Natural killer cell (primary cell): ENCODE measurements around the gene ALOXE3. TPM values are rescaled to one million over a fixed set of nuclear protein-coding genes. Genes with fewer than 3 reads are reported as not detected.

Source experiments
- ATAC-seq, 3 donors: fragments of 150-1000 bp in 2 of 3; fragments of 200-7000 bp in 1 of 3; cut with Tn5 transposase; 1 replicate in 1 of 3; 2 replicates in 2 of 3; pipeline ENCODE4 v1.10.0; 2021; ENCODE audit warnings: mild to moderate bottlenecking in 2 of 3, moderate library complexity in 2 of 3
- DNase-seq, 2 donors: peaks; one replicate each; pipeline versions ENCODE4 v3.0.0 to v3.0.0-alpha.2; 2013 to 2021; ENCODE audit warnings: mixed read lengths in 1 of 2
- H3K27ac ChIP-seq: one replicate; pipeline ENCODE4 v1.5.1; 2013; ENCODE audit warnings: mild to moderate bottlenecking, low read length
- H3K27me3 ChIP-seq: one replicate; pipeline ENCODE4 v1.6.1; 2013; ENCODE audit warnings: low read length; ENCODE audit not compliant: control insufficient read depth, insufficient read depth
- H3K36me3 ChIP-seq: one replicate; pipeline ENCODE4 v1.6.1; 2013; ENCODE audit warnings: low read length; ENCODE audit not compliant: control insufficient read depth, insufficient read depth
- H3K4me1 ChIP-seq: one replicate; pipeline ENCODE4 v1.6.1; 2013; ENCODE audit warnings: low read length; ENCODE audit not compliant: control insufficient read depth, insufficient read depth
- H3K4me3 ChIP-seq: one replicate; pipeline ENCODE4 v1.5.1; 2013; ENCODE audit warnings: low read length
- H3K9me3 ChIP-seq: one replicate; pipeline ENCODE4 v1.6.1; 2013; ENCODE audit warnings: low read length; ENCODE audit not compliant: control insufficient read depth, insufficient read depth
- H3K27ac Mint-ChIP-seq, 2 donors: one replicate each; pipeline ENCODE4 v1.8.0; 2022; ENCODE audit warnings: mild to moderate bottlenecking in 2 of 2, mixed read lengths in 2 of 2, moderate library complexity in 1 of 2
- H3K27me3 Mint-ChIP-seq, 2 donors: one replicate each; pipeline ENCODE4 v1.8.0; 2022; ENCODE audit warnings: low read depth in 2 of 2, mixed read lengths in 2 of 2
- H3K36me3 Mint-ChIP-seq: one replicate; pipeline ENCODE4 v1.8.0; 2022; ENCODE audit warnings: mixed read lengths
- H3K4me1 Mint-ChIP-seq, 2 donors: one replicate each; pipeline ENCODE4 v1.8.0; 2022; ENCODE audit warnings: mixed read lengths in 2 of 2
- H3K4me3 Mint-ChIP-seq: one replicate; pipeline ENCODE4 v1.8.0; 2022; ENCODE audit warnings: mild to moderate bottlenecking, moderate library complexity, mixed read lengths
- H3K9me3 Mint-ChIP-seq, 2 donors: one replicate each; pipeline ENCODE4 v1.8.0; 2022; ENCODE audit warnings: mixed read lengths in 2 of 2
- CTCF ChIP-seq: fragments of 200-600 bp; IDR thresholded peaks from one replicate; pipeline ENCODE4 v1.8.0; 2022; ENCODE audit warnings: antibody characterized with exemption
- WGBS: methylation state at CpG from one replicate; pipeline ENCODE4 v1.1.7; 2013; ENCODE audit warnings: missing lambda C conversion rate; ENCODE audit not compliant: insufficient coverage; 5-methylcytosine and 5-hydroxymethylcytosine counted together
- intact Hi-C: fragments of 100-400 bp; cut with micrococcal nuclease; formaldehyde crosslinking; loops from one replicate; pipeline ENCODE4 v1.14.2; 2022
- total RNA-seq, 4 donors: library from RNA; stranded (reverse); fragments of 120-200 nt in 1 of 4; gene quantifications; one replicate each; pipeline versions ENCODE4 v1.2.3 to v1.2.4, GENCODE V29; 2013 to 2022

Gene ALOXE3
- total RNA-seq, 3 donors from 2014 or later (not counting 1 experiment from before 2014, with no cell fraction given) = not detected

- no peak overlapping the region for H3K27ac ChIP-seq
- Mint-ChIP-seq H3K27ac (no peak overlapping the region), H3K9me3 (no peaks in the 10 kb centered on the region), H3K36me3 (peaks cover 12% of the 10 kb centered on the region), H3K4me3 (no peak overlapping the region), H3K4me1 (peaks cover 38% of the 10 kb centered on the region in 2 donors), H3K27me3 (peaks cover 50 to 53% of the 10 kb centered on the region in 2 donors)
- peaks cover 36% of the 10 kb centered on the region for H3K4me1 ChIP-seq
- peak in 1 of 2 donors; percentile 30 for DNase-seq
- peaks cover 38% of the 10 kb centered on the region for H3K27me3 ChIP-seq
- ATAC-seq = no peak
- intact Hi-C loops = loop anchor here (5.0 kb wide), 1 partner anchor 34 kb away; no protein-coding TSS in a partner anchor
- 59% methylated on average over 18 of the region's 18 CpGs for WGBS
- no peaks in the 10 kb centered on the region for H3K9me3 ChIP-seq
- H3K4me3 ChIP-seq = no peak overlapping the region
- H3K36me3 ChIP-seq = no peaks in the 10 kb centered on the region
- TF ChIP-seq CTCF = no peak
These were observed 1.5 kb downstream of the ALOXE3 start for GRCh38 chr17:8116776-8117175.

GRCh38 chr17:8110907-8111306 is 7.4 kb downstream of the ALOXE3 start:
- Histone ChIP-seq H3K4me3 (no peak overlapping the region), H3K27me3 (peaks cover 35% of the 10 kb centered on the region), H3K27ac (no peak overlapping the region), H3K9me3 (no peaks in the 10 kb centered on the region), H3K4me1 (peaks cover 9% of the 10 kb centered on the region), H3K36me3 (no peaks in the 10 kb centered on the region)
- TF ChIP-seq CTCF = no peak
- Mint-ChIP-seq H3K4me3 (no peak overlapping the region), H3K27ac (no peak overlapping the region), H3K9me3 (no peaks in the 10 kb centered on the region), H3K36me3 (no peaks in the 10 kb centered on the region), H3K27me3 (peaks cover 44 to 50% of the 10 kb centered on the region in 2 donors), H3K4me1 (peaks cover 0 to 3% of the 10 kb centered on the region in 2 donors)
- 96% methylated on average over 6 of the region's 6 CpGs for WGBS
- ATAC-seq = no peak
- DNase-seq = no peak
- intact Hi-C loops = loop anchor here (2.0 kb wide), 1 partner anchor 50 kb away; no protein-coding TSS in a partner anchor

GRCh38 chr17:8110456-8110804 is 7.9 kb downstream of the ALOXE3 start:
- no peaks in the 10 kb centered on the region for H3K36me3 Mint-ChIP-seq
- H3K9me3 ChIP-seq = no peaks in the 10 kb centered on the region
- WGBS = 21% methylated on average over 10 of the region's 10 CpGs
- H3K27me3 ChIP-seq = peaks cover 30% of the 10 kb centered on the region
- intact Hi-C loops = loop anchor here (2.0 kb wide), 1 partner anchor 50 kb away; no protein-coding TSS in a partner anchor
- no peaks in the 10 kb centered on the region for H3K36me3 ChIP-seq
- no peak overlapping the region for H3K27ac Mint-ChIP-seq
- no peak for ATAC-seq
- no peak overlapping the region for H3K4me3 ChIP-seq
- H3K4me1 Mint-ChIP-seq = peaks cover 0 to 4% of the 10 kb centered on the region in 2 donors
- DNase-seq = no peak
- H3K27me3 Mint-ChIP-seq = peaks cover 39 to 47% of the 10 kb centered on the region in 2 donors
- no peak overlapping the region for H3K4me3 Mint-ChIP-seq
- H3K4me1 ChIP-seq = peaks cover 9% of the 10 kb centered on the region
- TF ChIP-seq CTCF = no peak
- H3K27ac ChIP-seq = no peak overlapping the region
- H3K9me3 Mint-ChIP-seq = no peaks in the 10 kb centered on the region
